Measurements from ENCODE around the gene PDCD1LG2. TPM values are rescaled to one million over a fixed set of nuclear protein-coding genes. Genes with fewer than 3 reads are reported as not detected.

The PDCD1LG2 gene
- total and polyA plus RNA-seq, 2 experiments from 2014 or later: not detected

DNA sequence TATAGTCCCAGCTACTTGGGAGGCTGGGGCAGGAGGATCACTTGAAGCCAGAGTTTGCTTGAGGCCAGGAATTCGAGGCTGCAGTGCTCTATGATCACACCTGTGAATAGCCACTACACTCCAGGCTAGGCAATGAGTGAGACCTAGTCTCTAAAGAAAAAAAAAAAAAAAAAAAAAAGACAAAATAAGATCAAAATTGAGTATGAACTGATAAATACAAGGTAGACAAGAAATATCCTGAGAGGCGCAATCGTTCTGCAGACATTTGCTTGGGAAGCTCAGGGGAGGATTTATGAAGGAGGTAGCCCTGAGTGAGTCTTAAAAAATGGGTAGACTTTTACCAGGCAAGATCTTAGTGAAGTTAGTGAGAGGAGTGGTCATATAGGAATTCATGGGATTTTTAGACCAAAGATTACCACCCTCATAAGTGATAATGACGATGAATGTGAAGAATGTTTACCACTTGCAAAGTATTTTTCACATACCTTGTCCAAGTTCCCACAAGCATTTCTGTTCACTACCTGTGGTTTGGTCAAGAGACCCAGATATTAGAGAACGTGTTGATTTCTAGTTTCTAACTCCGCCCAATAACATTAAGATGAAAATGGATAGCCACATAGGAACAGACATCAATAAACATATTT is 4.4 kb downstream of the PDCD1LG2 start:
- no peaks in the 10 kb centered on the region for H3F3A ChIP-seq (replicated peaks; ENCODE audit: low read depth)

More for the DNA sequence above, 4.4 kb downstream of the PDCD1LG2 start:
- no peaks in the 10 kb centered on the region for H4K20me1 ChIP-seq (replicated peaks; ENCODE audit: insufficient read depth)
- Mint-ChIP-seq H3K27ac (no peak overlapping the region), H3K9me3 (no peaks in the 10 kb centered on the region), H3K4me3 (no peak overlapping the region), H3K27me3 (ENCODE audit: insufficient read depth, low read depth, poor library complexity) (no peaks in the 10 kb centered on the region), H3K4me1 (peaks cover 17% of the 10 kb centered on the region), H3K36me3 (ENCODE audit: low read depth) (no peaks in the 10 kb centered on the region)
- DNase-seq (ENCODE audit: low spot score) (no peak), ATAC-seq (no peak)
- TF ChIP-seq, protein P1, sequence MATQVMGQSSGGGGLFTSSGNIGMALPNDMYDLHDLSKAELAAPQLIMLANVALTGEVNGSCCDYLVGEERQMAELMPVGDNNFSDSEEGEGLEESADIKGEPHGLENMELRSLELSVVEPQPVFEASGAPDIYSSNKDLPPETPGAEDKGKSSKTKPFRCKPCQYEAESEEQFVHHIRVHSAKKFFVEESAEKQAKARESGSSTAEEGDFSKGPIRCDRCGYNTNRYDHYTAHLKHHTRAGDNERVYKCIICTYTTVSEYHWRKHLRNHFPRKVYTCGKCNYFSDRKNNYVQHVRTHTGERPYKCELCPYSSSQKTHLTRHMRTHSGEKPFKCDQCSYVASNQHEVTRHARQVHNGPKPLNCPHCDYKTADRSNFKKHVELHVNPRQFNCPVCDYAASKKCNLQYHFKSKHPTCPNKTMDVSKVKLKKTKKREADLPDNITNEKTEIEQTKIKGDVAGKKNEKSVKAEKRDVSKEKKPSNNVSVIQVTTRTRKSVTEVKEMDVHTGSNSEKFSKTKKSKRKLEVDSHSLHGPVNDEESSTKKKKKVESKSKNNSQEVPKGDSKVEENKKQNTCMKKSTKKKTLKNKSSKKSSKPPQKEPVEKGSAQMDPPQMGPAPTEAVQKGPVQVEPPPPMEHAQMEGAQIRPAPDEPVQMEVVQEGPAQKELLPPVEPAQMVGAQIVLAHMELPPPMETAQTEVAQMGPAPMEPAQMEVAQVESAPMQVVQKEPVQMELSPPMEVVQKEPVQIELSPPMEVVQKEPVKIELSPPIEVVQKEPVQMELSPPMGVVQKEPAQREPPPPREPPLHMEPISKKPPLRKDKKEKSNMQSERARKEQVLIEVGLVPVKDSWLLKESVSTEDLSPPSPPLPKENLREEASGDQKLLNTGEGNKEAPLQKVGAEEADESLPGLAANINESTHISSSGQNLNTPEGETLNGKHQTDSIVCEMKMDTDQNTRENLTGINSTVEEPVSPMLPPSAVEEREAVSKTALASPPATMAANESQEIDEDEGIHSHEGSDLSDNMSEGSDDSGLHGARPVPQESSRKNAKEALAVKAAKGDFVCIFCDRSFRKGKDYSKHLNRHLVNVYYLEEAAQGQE (IDR thresholded peaks at IDR 0.05; ENCODE audit: unreplicated experiment): no peak
- TF ChIP-seq EZH2 (IDR thresholded peaks at IDR 0.05; ENCODE audit: low read depth, unreplicated experiment) (no peak), ZNF331 (CRISPR knock-in tag; IDR thresholded peaks at IDR 0.05; ENCODE audit: low read depth) (no peak), CREB1 (CRISPR knock-in tag; IDR thresholded peaks at IDR 0.05; ENCODE audit: low read depth) (no peak), JUNB (IDR thresholded peaks at IDR 0.05; ENCODE audit: unreplicated experiment) (no peak), ZNF114 (CRISPR knock-in tag; IDR thresholded peaks at IDR 0.05) (no peak), NANOG (IDR thresholded peaks at IDR 0.05; ENCODE audit: borderline replicate concordance) (no peak), ZNF462 (CRISPR knock-in tag; IDR thresholded peaks at IDR 0.05) (no peak)
- TF ChIP-seq, protein P2, sequence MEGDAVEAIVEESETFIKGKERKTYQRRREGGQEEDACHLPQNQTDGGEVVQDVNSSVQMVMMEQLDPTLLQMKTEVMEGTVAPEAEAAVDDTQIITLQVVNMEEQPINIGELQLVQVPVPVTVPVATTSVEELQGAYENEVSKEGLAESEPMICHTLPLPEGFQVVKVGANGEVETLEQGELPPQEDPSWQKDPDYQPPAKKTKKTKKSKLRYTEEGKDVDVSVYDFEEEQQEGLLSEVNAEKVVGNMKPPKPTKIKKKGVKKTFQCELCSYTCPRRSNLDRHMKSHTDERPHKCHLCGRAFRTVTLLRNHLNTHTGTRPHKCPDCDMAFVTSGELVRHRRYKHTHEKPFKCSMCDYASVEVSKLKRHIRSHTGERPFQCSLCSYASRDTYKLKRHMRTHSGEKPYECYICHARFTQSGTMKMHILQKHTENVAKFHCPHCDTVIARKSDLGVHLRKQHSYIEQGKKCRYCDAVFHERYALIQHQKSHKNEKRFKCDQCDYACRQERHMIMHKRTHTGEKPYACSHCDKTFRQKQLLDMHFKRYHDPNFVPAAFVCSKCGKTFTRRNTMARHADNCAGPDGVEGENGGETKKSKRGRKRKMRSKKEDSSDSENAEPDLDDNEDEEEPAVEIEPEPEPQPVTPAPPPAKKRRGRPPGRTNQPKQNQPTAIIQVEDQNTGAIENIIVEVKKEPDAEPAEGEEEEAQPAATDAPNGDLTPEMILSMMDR (conservative IDR thresholded peaks at IDR 0.05; ENCODE audit: low read depth in 2 of 2): no peak
- no peaks in the 10 kb centered on the region for H3K27me3 ChIP-seq (ENCODE audit: insufficient read depth)
- no peaks in the 10 kb centered on the region for H3K79me2 ChIP-seq (replicated peaks; ENCODE audit: insufficient read depth)
- H3K9me2 ChIP-seq (ENCODE audit: insufficient read depth): 0 out of 2 replicates have a peak, but pooled peaks cover 6% of the 10 kb centered on the region
- no peaks in the 10 kb centered on the region for H3K36me3 ChIP-seq (ENCODE audit: insufficient read depth)
- H3K4me2 ChIP-seq: no peak overlapping the region
- no peak overlapping the region for H3K4me3 ChIP-seq
- H2AFZ ChIP-seq: no peak overlapping the region
- peaks cover 15% of the 10 kb centered on the region for H3K4me1 ChIP-seq (ENCODE audit: insufficient read depth)
- H3K27ac ChIP-seq (ENCODE audit: low read depth): no peak overlapping the region

Measured in GM23338 (cell line).